GM23248 (cell line): ENCODE results near the gene RPAP2.

ENCODE experiments used
- EZH2 ChIP-seq: fragments of 200-600 bp; sonication (generic); IDR thresholded peaks from 2 replicates; pipeline ENCODE4 v1.6.1; 2018; ENCODE audit warnings: antibody characterized with exemption, mild to moderate bottlenecking; ENCODE audit not compliant: insufficient read depth, poor library complexity, severe bottlenecking
- EZH2phosphoT487 ChIP-seq: fragments of 200-600 bp; sonication (generic); IDR thresholded peaks from 2 replicates; pipeline ENCODE4 v1.6.1; 2018; ENCODE audit warnings: antibody characterized with exemption, moderate library complexity, mild to moderate bottlenecking, low read depth; ENCODE audit not compliant: insufficient read depth

- no peak for TF ChIP-seq EZH2phosphoT487
- no peak for TF ChIP-seq EZH2
Observed at GRCh38 chr1:92445865-92446264, 147.0 kb downstream of the RPAP2 start.
